HG03097 (cell line): Measurements from ENCODE around the gene KRT71.

Experiments
- ATAC-seq: cut with Tn5 transposase; IDR thresholded peaks from one replicate; pipeline ENCODE4 v1.9.1; 2021; ENCODE audit not compliant: unreplicated experiment, low FRiP score

KRT71 gene

GRCh38 chr12:52577316-52577715 lies 24.4 kb upstream of the KRT71 start:
- ATAC-seq = no peak

GRCh38 chr12:52575948-52576347 lies 23.0 kb upstream of the KRT71 start:
- no peak for ATAC-seq

DNA sequence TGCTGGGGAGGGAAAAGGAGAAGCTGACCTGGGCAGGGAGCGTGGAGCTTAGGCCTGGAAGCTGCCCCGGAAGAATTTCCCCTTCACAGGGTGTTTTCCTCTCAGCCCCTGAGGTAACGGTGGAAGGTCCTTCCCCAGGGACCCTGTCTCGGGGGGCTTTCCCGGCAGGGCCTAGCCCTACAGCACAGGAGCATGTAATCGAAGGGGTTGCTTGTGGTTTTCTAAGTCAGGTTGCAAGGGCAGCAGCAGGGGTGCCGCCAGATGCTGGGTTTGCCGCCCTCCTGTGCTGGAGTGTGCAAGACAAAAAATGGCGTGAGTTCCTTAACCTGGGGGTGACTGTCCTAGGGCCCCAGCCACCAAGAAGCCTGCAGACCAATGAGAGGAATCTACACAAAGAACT lies 22.3 kb upstream of the KRT71 start:
- no peak for ATAC-seq

GRCh38 chr12:52573743-52574142 lies 20.8 kb upstream of the KRT71 start, which contains the start of gene KRT74:
Gene KRT74, minus strand, starts transcription at chr12:52573843. Its CDS starts 66 bp downstream, at chr12:52573777.
- no peak for ATAC-seq

DNA sequence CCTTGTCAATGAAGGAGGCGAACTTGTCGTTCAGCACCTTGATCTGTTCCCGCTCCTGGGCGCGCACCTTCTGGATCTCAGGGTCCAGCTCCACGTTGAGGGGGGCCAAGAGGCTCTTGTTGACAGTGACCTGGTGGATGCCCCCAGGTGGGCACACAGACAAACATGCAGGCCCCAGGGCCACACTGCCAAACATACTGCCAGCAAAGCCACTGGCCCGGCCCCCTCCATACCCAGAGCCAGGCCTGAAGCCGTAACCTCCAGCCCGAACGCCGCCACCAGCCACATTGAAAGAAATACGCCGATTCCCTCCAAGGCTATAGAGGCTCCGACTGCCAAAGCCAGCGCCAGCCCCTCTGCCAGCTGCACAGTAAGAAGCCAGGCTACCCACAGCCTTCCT lies 20.4 kb upstream of the KRT71 start:
- no peak for ATAC-seq

DNA sequence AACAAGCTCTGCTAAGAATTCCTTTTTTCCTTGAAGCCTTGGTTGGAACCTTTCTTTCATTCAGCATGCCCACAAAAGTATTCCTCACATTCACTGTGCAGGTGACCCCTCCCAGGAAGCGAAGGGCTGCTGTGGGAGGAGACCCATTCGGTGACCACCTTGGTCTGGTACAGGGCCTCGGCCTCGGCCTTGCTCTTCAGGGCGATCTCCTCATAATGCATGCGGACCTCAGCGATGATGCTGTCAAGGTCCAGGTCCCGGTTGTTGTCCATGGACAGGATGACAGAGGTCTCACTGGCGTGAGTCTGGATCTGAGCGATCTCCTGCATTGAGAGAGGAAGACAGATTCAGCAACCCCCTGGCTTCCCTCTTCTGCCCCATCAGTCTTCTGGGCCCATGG lies 17.6 kb upstream of the KRT71 start:
- no peak for ATAC-seq

- no peak for ATAC-seq
Measured at GRCh38 chr12:52568111-52568510, 15.2 kb upstream of the KRT71 start.

GRCh38 chr12:52566847-52567291 lies 13.9 kb upstream of the KRT71 start:
- ATAC-seq = no peak

DNA sequence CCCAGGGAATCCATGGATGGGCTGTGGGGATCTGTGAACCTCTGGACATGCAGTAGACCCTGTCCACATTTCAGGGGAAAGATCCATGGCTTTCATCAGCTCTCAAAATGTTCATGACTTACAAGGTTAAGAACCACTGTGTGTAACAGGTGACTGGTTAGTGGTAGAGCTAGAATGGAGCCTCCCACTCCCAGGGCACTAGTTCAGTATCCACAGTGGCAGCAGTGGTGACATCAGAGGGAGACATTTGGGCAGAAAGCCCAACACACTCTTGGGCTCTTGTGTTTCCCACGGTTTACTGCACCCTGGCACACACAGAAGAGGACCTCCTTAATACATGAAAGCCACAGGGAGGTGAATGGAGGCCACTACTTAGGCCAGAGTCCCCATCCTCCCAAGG lies 11.6 kb upstream of the KRT71 start:
- no peak for ATAC-seq

- ATAC-seq = no peak
Measured at GRCh38 chr12:52561880-52562449, 9.0 kb upstream of the KRT71 start.

- ATAC-seq = no peak
Measured at GRCh38 chr12:52559979-52560378, 7.0 kb upstream of the KRT71 start.

GRCh38 chr12:52558781-52559445 lies 6.0 kb upstream of the KRT71 start:
- no peak for ATAC-seq

DNA sequence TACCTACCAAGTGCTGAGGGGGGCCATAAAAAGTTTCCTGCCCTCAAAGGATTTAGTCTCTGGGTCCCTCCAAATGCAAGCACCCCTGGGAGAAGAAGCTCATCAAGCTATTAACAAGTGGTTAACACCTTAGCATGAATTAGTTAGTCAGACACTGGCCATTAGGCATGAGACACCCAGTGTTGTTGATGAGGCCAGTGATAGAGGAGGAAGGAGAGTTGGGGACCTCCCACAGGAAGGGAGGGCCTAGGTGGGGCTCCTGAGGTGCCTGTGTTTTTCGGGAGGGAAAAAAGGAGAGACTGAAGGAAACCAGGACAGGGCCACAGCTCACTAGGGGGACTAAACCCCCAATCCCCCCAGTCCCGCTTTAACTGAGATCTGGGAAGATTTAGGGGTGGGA lies 4.5 kb upstream of the KRT71 start:
- no peak for ATAC-seq

GRCh38 chr12:52555577-52555976 lies 2.6 kb upstream of the KRT71 start:
- ATAC-seq = no peak

DNA sequence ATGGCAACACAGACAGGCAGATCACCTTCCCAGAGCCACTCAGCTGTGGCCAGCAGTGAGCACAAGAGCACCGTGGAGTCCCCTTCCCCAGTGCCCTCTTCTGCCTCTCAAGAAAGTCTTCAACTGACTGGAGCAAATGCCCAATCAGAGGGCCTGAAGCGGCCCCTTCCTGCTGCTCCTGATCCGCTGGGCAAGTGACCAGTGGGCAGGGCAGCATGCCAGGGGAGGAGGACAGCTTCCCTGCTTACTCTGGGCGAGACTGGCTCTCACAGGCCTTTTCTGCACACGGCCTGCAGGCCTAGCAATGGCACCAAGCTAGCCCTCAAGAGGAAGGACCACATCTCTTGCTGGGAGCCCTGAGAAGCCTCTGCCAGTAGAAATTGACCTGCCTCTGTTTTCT lies 890 bp downstream of the KRT71 start:
- no peak for ATAC-seq

DNA sequence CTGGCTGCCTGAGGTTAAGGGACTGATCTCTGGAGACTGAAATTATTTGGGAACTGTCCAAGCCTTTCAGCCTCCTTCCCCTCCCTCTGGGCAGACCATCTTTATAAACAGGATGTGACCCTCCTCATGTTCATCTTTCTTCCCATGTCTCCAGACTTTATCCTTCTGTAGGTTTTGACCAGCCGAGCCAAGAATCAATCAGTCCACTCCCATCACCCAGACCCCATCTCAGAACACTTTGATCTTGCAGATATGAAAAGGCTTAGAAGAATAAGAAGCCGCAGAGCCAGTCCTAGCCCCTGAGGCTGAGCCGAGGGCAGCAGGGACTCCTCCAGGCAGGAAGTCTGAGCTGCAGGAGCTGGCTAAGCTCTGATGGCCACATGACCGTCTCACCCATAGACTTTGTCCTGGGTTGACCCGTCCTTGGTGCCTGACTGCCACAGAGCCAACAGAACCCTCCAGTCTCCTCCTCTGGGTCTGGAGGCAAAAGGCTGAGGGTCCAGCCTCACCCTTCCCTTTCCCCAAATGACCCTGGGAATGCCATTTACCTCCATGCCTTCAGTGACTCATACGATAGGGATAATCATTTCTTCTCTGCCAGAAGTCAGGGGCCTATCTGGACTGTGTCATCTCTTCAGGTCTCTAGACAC lies 1.6 kb downstream of the KRT71 start:
- ATAC-seq = no peak

- no peak for ATAC-seq
Measured at GRCh38 chr12:52546126-52546525, 6.8 kb downstream of the KRT71 start.

DNA sequence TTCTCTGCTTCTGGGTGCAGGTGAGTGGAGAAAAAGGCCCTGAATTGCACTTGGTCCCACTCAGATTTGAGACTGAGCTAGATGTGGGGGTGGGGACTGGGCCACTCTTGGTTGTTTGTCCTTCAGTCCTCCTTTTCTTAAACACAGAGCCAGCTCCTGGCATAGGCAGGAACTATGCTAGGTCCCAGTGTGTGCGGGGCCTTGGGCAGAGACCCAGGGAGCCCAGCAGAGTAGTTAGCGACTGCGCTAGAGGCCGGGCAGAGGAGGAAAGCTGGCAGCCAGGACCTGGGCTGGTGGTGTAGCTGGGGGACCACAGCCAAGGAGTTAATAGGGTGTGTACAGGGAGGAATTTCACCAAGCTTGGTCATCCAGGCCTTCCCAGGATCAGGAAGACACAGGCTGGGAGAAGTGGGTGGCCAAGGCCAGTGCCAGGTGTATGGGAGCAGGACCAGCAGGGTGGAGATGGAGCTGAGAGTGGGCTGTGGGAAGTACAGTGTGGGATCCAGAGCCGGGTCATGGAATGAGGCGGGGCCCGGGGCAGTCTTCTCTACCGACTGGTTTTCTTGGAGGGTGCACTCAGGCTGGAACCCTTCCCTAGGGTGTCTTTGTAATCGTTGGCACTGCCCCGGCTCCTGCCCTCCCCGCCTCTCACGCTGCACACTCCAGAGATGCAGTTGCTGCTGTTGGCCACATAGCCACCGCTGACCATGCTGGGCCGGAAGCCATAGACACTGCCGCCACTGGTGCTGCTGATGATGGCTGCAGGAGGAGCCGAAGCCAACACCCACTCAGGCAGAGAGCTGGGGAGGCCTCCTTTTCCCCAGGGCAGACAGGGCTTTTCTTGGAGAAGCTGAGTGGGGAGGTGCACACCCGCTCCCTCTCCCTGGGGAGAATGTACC lies 8.7 kb downstream of the KRT71 start:
- no peak for ATAC-seq

DNA sequence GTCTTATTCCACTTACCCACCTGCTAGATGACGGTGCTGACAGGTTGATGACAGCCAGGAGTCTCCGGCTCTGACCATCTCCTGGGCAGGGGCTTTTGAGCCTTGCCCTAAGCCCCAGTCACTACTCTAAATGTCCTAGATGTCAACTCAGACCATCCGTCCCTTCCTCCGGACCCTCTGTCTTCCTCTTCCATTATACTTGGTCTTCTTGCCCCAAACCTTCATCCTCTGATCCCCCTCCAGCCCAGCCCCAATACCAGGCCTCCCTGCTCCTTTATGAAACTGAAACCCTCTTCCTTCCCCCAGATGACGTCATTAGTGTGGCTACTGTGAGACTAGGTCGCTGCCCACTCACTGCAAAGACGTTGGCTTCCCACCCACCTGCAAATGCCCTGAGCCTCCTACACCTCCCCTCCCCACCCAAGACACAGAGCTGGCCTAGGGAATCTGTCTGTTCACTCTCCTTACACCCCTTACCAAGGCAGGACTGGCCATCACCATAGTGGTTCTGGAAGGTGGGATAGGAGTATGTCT lies 10.1 kb downstream of the KRT71 start:
- no peak for ATAC-seq

DNA sequence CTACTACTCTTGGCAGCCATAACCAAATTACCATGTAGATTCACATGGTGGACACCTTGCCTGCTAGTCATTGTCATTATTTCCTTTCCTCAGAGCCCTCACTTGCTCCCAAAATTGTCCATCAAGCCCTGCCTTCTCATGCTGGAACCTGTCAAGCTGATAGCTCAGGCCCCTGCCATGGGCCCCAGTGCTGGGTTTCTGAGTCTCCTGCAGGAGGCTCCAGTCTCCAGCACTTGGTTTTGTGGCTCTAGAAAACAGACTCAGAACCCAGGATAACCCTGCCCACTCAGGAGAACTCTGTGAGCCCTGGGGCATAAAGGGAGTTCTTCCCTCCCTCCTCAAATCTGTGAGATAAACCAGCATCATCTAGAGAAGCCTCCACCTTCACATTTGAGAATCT lies 10.8 kb downstream of the KRT71 start:
- ATAC-seq = no peak

DNA sequence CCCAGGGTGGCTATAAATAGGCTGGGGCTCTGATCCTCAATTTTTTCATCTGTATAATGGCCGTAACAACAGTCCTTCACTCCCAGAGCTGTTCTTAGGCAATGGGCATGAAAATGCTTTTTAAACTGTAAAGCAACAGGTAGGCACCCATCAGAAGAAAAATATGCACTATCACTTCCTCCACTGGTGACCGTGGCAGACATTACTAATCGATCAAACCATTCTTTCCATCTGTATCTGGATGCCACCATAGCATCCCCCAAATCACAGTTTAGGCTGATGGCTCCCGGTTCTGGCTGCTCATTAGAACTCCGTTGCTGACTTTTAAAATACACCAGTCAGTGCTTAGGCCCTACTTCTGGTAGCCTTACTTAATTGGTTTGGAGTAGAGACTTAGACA lies 11.2 kb downstream of the KRT71 start:
- no peak for ATAC-seq
